ENCODE data around the gene NUP58.

Gene NUP58

GRCh38 chr13:25378528-25378927 is 77.1 kb downstream of the NUP58 start:
- DNase-seq, result no peak

GRCh38 chr13:25379011-25379410 is 77.6 kb downstream of the NUP58 start:
- no peak for DNase-seq

- DNase-seq, result no peak
These were observed 78.7 kb downstream of the NUP58 start for GRCh38 chr13:25380082-25380481.

- no peak for DNase-seq
These were observed 79.4 kb downstream of the NUP58 start for GRCh38 chr13:25380741-25381324.

GRCh38 chr13:25384758-25385410 is 83.5 kb downstream of the NUP58 start:
- no peak for DNase-seq

DNA sequence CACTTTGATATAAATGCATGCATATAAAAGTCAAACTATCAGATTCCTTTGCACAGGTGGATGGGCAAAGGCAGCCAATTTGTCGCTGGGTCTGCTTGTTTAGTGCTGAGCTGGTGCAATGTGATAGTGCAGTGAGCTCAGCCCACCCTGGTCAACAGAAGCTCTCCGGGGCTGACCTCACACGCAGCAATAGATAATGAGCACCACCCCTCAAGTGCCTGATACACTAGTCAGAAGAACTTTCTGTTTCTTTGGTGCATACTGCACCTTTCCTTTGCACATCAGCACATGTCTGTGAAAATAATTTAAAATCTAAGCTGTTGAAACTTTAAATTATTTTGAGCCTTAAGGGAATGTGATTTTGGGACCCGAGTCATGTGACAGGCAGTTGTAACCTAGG is 90.5 kb downstream of the NUP58 start:
- DNase-seq, result no peak

Data from activated gamma-delta T cell (primary cell).